B cell (primary cell): Measurements from ENCODE around the gene EIF5. TPM values are rescaled to one million over a fixed set of nuclear protein-coding genes. Genes with fewer than 3 reads are reported as not detected.

Experiments used
- ATAC-seq: fragments of 200-7000 bp; cut with Tn5 transposase; one replicate; pipeline ENCODE4 v1.10.0; 2021; ENCODE audit warnings: low read depth, mild to moderate bottlenecking, moderate number of reproducible peaks, moderate library complexity
- CTCF ChIA-PET: fragments of 350-600 bp; sonication (Branson Sonifier 250); formaldehyde crosslinking; loops from one replicate; lab custom pipeline; 2021; ENCODE audit warnings: antibody characterized with exemption, inconsistent platforms; lab: Charles Lee
- POLR2A ChIA-PET: fragments of 350-600 bp; sonication (Branson Sonifier 250); formaldehyde crosslinking; loops from one replicate; lab custom pipeline; 2021; ENCODE audit warnings: antibody characterized with exemption; lab: Charles Lee
- DNase-seq: peaks from one replicate; pipeline ENCODE4 v3.0.0; 2013
- H2AFZ ChIP-seq: 2 replicates; pipeline ENCODE4 v1.6.1; 2012; ENCODE audit warnings: mild to moderate bottlenecking, low read depth, low read length; ENCODE audit not compliant: insufficient read depth, poor library complexity, severe bottlenecking
- H3K27ac ChIP-seq, 2 donors: 1 replicate in 1 of 2; 2 replicates in 1 of 2; pipeline ENCODE4 v1.5.1; 2012 to 2013; ENCODE audit warnings: low read length in 2 of 2, mild to moderate bottlenecking in 2 of 2, moderate library complexity in 1 of 2
- H3K27me3 ChIP-seq, 4 experiments: fragments of 200-600 bp in 1 of 4; sonication (generic) in 1 of 4; replicated peaks in 1 of 4; 1 replicate in 2 of 4; 2 replicates in 2 of 4; pipeline versions ENCODE4 v1.6.1 to v1.7.0; 2013 to 2016; ENCODE audit warnings: low read length in 3 of 4, mild to moderate bottlenecking in 2 of 4, mixed read lengths in 1 of 4, moderate library complexity in 1 of 4; ENCODE audit not compliant: insufficient read depth in 4 of 4, control insufficient read depth in 3 of 4; ENCODE audit errors: control extremely low read depth in 1 of 4
- H3K36me3 ChIP-seq, 2 experiments: replicated peaks in 1 of 2; 1 replicate in 1 of 2; 2 replicates in 1 of 2; pipeline versions ENCODE4 v1.6.1 to v1.7.1; 2013; ENCODE audit warnings: low read length in 1 of 2; ENCODE audit not compliant: insufficient read depth in 2 of 2, control insufficient read depth in 1 of 2; ENCODE audit errors: control extremely low read depth in 1 of 2, extremely low read depth in 1 of 2
- H3K4me1 ChIP-seq, 2 donors: fragments of 200-600 bp in 1 of 2; sonication (generic) in 1 of 2; 1 replicate in 1 of 2; 2 replicates in 1 of 2; pipeline versions ENCODE4 v1.5.1 to v1.6.1; 2013 to 2017; ENCODE audit warnings: low read length in 2 of 2; ENCODE audit not compliant: control insufficient read depth in 2 of 2, insufficient read depth in 2 of 2
- H3K4me2 ChIP-seq: replicated peaks from 2 replicates; pipeline ENCODE3; 2012; ENCODE audit warnings: mild to moderate bottlenecking, low read depth, low read length; ENCODE audit not compliant: poor library complexity, severe bottlenecking
- H3K4me3 ChIP-seq, 5 experiments: fragments of 200-600 bp in 1 of 5; sonication (generic) in 1 of 5; 1 replicate in 3 of 5; 2 replicates in 2 of 5; pipeline versions ENCODE4 v1.5.1 to v1.7.0; 2011 to 2016; ENCODE audit warnings: low read length in 4 of 5, mild to moderate bottlenecking in 4 of 5, low read depth in 2 of 5, control low read depth in 1 of 5, moderate library complexity in 1 of 5; ENCODE audit not compliant: insufficient read depth in 1 of 5; ENCODE audit errors: control extremely low read depth in 1 of 5, extremely low read depth in 1 of 5
- H3K79me2 ChIP-seq: fragments of 200-600 bp; sonication (generic); one replicate; pipeline ENCODE4 v1.6.0; 2016; ENCODE audit warnings: low read length; ENCODE audit not compliant: control insufficient read depth, insufficient read depth
- H3K9ac ChIP-seq: fragments of 200-600 bp; sonication (generic); 2 replicates; pipeline ENCODE4 v1.6.1; 2017; ENCODE audit warnings: mild to moderate bottlenecking, low read length, moderate library complexity
- H3K9me3 ChIP-seq, 3 donors: one replicate each; pipeline versions ENCODE4 v1.6.1 to v1.7.1; 2013; ENCODE audit warnings: low read length in 2 of 3; ENCODE audit not compliant: control insufficient read depth in 2 of 3, insufficient read depth in 1 of 3; ENCODE audit errors: control extremely low read depth in 1 of 3
- H4K20me1 ChIP-seq: 2 replicates; pipeline ENCODE4 v1.6.0; 2012; ENCODE audit warnings: mild to moderate bottlenecking, low read length; ENCODE audit not compliant: insufficient read depth, control insufficient read depth, poor library complexity, severe bottlenecking
- H3K27ac Mint-ChIP-seq: one replicate; pipeline ENCODE4 v1.8.0; 2021; ENCODE audit warnings: mixed read lengths
- H3K27me3 Mint-ChIP-seq: one replicate; pipeline ENCODE4 v1.8.0; 2021; ENCODE audit warnings: mixed read lengths
- H3K4me1 Mint-ChIP-seq: one replicate; pipeline ENCODE4 v1.8.0; 2021; ENCODE audit warnings: mixed read lengths
- H3K4me3 Mint-ChIP-seq: one replicate; pipeline ENCODE4 v1.8.0; 2021; ENCODE audit warnings: mixed read lengths
- H3K9me3 Mint-ChIP-seq: one replicate; pipeline ENCODE4 v1.8.0; 2022; ENCODE audit warnings: mixed read lengths; ENCODE audit not compliant: insufficient read depth
- CTCF ChIP-seq: fragments of 200-600 bp; IDR thresholded peaks from one replicate; pipeline ENCODE4 v1.8.0; 2022; ENCODE audit warnings: antibody characterized with exemption, mild to moderate bottlenecking
- EZH2 ChIP-seq: IDR thresholded peaks from 2 replicates; pipeline ENCODE4 v1.6.1; 2012; ENCODE audit warnings: borderline replicate concordance, low read depth, mild to moderate bottlenecking, moderate library complexity, low read length; ENCODE audit not compliant: insufficient read depth, poor library complexity, severe bottlenecking
- WGBS: methylation state at CpG from one replicate; pipeline ENCODE4 v1.1.5; 2013; ENCODE audit warnings: missing lambda C conversion rate; ENCODE audit not compliant: insufficient coverage; 5-methylcytosine and 5-hydroxymethylcytosine counted together
- intact Hi-C: fragments of 100-400 bp; cut with micrococcal nuclease; formaldehyde crosslinking; loops from one replicate; pipeline ENCODE4 v1.10.0; 2022
- polyA plus RNA-seq: library from polyadenylated mRNA; depleted of rRNA; stranded (reverse); fragments of >200 nt; gene quantifications from 2 replicates; pipeline ENCODE4 v1.2.3, GENCODE V29; 2012
- total RNA-seq, 2 donors: library from RNA; stranded (reverse); fragments of 120-200 nt in 1 of 2; gene quantifications; 1 replicate in 1 of 2; 2 replicates in 1 of 2; pipeline versions ENCODE4 v1.2.3 to v1.2.4, GENCODE V29; 2013 to 2022

The EIF5 gene
- total and polyA plus RNA-seq, 2 donors (not counting 1 experiment from before 2014, with no cell fraction given): 206 to 314 TPM

GRCh38 chr14:103302966-103303365 lies 31.1 kb upstream of the EIF5 start:
- Mint-ChIP-seq H3K27me3 (peaks cover 8% of the 10 kb centered on the region), H3K4me3 (no peak overlapping the region), H3K27ac (no peak overlapping the region), H3K9me3 (peaks cover 2% of the 10 kb centered on the region), H3K4me1 (no peaks in the 10 kb centered on the region)
- intact Hi-C loops: no loop called here
- TF ChIP-seq EZH2 (no peak), CTCF (no peak)
- Histone ChIP-seq H3K27ac (no peak overlapping the region), H3K27me3 (peaks cover 0 to 4% (median 0%) of the 10 kb centered on the region in 4 experiments), H3K79me2 (no peaks in the 10 kb centered on the region), H3K4me2 (no peak overlapping the region), H3K36me3 (no peaks in the 10 kb centered on the region), H3K9ac (no peak overlapping the region), H3K4me3 (no peak overlapping the region), H4K20me1 (no peaks in the 10 kb centered on the region), H3K9me3 (no peaks in the 10 kb centered on the region), H3K4me1 (no peaks in the 10 kb centered on the region), H2AFZ (no peak overlapping the region)
- POLR2A ChIA-PET: no interaction called here
- DNase-seq (no peak), ATAC-seq (no peak)
- CTCF ChIA-PET: no interaction called here
- WGBS: no CpG with 5 or more reads among the region's 1 CpG

- intact Hi-C loops: no loop called here
- peaks cover 0 to 4% (median 0%) of the 10 kb centered on the region in 4 experiments for H3K27me3 ChIP-seq
- DNase-seq (no peak), ATAC-seq (no peak)
- H2AFZ ChIP-seq: no peak overlapping the region
- ChIA-PET POLR2A (no interaction called here), CTCF (no interaction called here)
- no peaks in the 10 kb centered on the region for H3K9me3 ChIP-seq
- Mint-ChIP-seq H3K4me1 (no peaks in the 10 kb centered on the region), H3K4me3 (no peak overlapping the region), H3K9me3 (peaks cover 2% of the 10 kb centered on the region), H3K27me3 (peaks cover 8% of the 10 kb centered on the region), H3K27ac (no peak overlapping the region)
- no CpG with 5 or more reads among the region's 2 CpGs for WGBS
- TF ChIP-seq CTCF: no peak
- no peak for TF ChIP-seq EZH2
- no peaks in the 10 kb centered on the region for H3K4me1 ChIP-seq
- no peak overlapping the region for H3K4me3 ChIP-seq
- H3K4me2 ChIP-seq: no peak overlapping the region
- no peaks in the 10 kb centered on the region for H3K36me3 ChIP-seq
- H3K9ac ChIP-seq: no peak overlapping the region
- no peaks in the 10 kb centered on the region for H3K79me2 ChIP-seq
- H4K20me1 ChIP-seq: no peaks in the 10 kb centered on the region
- H3K27ac ChIP-seq: no peak overlapping the region
Measured at GRCh38 chr14:103304706-103305105, 29.3 kb upstream of the EIF5 start.
